ENCODE measurements around the gene RTN4RL1. TPM values are rescaled to one million over a fixed set of nuclear protein-coding genes. Genes with fewer than 3 reads are reported as not detected.

The RTN4RL1 gene
- total and polyA plus RNA-seq, 12 donors, result 1.3 to 9.4 (median 6.1) TPM

DNA sequence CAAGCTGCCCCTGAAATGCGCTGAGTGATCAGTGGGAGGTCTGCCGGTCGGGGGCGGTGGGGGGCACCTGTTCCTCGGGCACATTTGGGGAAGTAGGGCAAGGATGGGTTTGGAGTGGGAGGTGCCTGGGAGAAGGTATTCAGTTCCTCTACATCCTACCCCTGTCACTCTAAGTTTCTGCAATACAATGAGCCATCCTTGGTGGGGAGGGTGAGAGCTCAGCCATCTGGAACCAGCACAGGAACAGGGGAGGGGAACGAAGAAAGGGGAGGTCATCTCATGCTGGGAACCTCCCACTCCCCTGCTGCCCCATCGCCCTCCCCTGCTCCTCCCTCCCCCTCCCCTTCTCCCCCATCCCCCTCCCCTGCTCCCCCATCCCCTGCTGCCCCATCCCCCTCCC, 9.0 kb upstream of the RTN4RL1 start:
- intact Hi-C loops (cut with DNase I), result no loop called here
- Histone ChIP-seq H3K4me1 (replicated peaks in 1 of 2) (peaks cover 4 to 7% of the 10 kb centered on the region in 2 donors), H3K27ac (no peak overlapping the region), H3K4me3 (no peak overlapping the region), H3K27me3 (no peaks in the 10 kb centered on the region), H3K36me3 (replicated peaks in 1 of 2) (peaks cover 0 to 30% of the 10 kb centered on the region in 2 donors), H3K9me3 (replicated peaks in 1 of 3) (no peaks in the 10 kb centered on the region)
- TF ChIP-seq POLR2A (IDR thresholded peaks at IDR 0.05) (no peak), CTCF (IDR thresholded peaks at IDR 0.05) (no peak)
- WGBS, 4 donors, result 79 to 92% (median 79%) methylated on average over 5 to 7 of the region's 7 CpGs; no CpG with 5 or more reads in 1 of the 4 donors
- no peak for DNase-seq

DNA sequence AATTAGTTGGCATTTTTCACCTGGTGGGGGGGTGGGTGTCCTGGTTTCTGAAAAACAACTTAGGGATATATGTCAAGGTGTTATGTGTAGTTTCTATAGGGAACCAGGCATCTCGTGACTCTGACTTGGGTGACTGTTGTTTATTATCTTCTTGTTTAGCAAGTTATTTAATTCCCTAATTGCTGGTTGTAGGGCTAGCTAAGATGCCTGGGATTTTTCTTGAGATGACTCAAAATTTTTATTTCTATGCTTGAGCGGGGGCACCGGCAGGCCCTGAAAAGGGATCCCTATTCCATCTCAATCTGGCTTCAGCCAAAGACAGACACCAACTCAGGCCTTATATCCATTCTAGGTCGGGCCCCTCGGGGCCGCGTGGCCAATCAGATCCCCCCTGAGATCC, 8.0 kb upstream of the RTN4RL1 start:
- peaks cover 0 to 30% of the 10 kb centered on the region in 2 donors for H3K36me3 ChIP-seq (replicated peaks in 1 of 2)
- H3K9me3 ChIP-seq (replicated peaks in 1 of 3), result no peaks in the 10 kb centered on the region
- no peak for DNase-seq
- 90 to 93% (median 91%) methylated on average over 5 to 7 of the region's 7 CpGs for WGBS, 4 donors
- H3K4me3 ChIP-seq, result no peak overlapping the region
- TF ChIP-seq POLR2A (IDR thresholded peaks at IDR 0.05), result no peak
- TF ChIP-seq CTCF (IDR thresholded peaks at IDR 0.05), result no peak
- peaks cover 4 to 7% of the 10 kb centered on the region in 2 donors for H3K4me1 ChIP-seq (replicated peaks in 1 of 2)
- no peak overlapping the region for H3K27ac ChIP-seq
- intact Hi-C loops (cut with DNase I), result no loop called here
- no peaks in the 10 kb centered on the region for H3K27me3 ChIP-seq

DNA sequence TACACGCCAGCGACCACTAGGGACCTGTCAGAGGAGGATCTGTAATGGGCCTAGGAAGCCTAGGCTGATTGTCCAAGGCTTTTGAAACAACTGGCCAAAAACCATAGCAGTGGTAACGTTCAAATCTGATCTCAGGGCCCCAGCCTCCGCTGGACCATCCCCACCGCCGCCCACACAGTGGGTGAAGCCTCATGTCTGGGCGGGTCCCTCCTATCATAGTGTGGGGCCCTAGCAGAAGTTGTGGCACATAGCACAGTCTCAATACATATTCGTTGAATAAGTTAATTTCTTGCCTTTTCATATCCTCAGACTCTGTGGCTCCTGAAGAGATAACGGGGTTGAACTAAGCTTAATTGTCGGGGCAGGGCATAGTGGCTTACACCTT, 5.6 kb upstream of the RTN4RL1 start:
- H3K27ac ChIP-seq, result peak overlapping the region in 3 of 5 donors; percentile 58 to 81 (median 80)
- peaks cover 7 to 20% of the 10 kb centered on the region in 2 donors for H3K4me1 ChIP-seq (replicated peaks in 1 of 2)
- intact Hi-C loops (cut with DNase I), result loop anchor here in 1 of 2 donors (2.0 kb wide), 1 partner anchor 122 kb away; no protein-coding TSS in a partner anchor
- DNase-seq, result peak in 5 of 7 donors; percentile 56 to 72 (median 64)
- WGBS, 4 donors, result 17 to 26% (median 18%) methylated on average over 8 to 10 of the region's 10 CpGs
- peaks cover 0 to 9% of the 10 kb centered on the region in 2 donors for H3K36me3 ChIP-seq (replicated peaks in 1 of 2)
- no peaks in the 10 kb centered on the region for H3K27me3 ChIP-seq
- H3K9me3 ChIP-seq (replicated peaks in 1 of 3), result no peaks in the 10 kb centered on the region
- TF ChIP-seq POLR2A (IDR thresholded peaks at IDR 0.05) (no peak), CTCF (IDR thresholded peaks at IDR 0.05) (peak in 3 of 6 experiments; percentile 26 to 40 (median 38))
- peak overlapping the region; percentile 67 to 99 (median 91) for H3K4me3 ChIP-seq

DNA sequence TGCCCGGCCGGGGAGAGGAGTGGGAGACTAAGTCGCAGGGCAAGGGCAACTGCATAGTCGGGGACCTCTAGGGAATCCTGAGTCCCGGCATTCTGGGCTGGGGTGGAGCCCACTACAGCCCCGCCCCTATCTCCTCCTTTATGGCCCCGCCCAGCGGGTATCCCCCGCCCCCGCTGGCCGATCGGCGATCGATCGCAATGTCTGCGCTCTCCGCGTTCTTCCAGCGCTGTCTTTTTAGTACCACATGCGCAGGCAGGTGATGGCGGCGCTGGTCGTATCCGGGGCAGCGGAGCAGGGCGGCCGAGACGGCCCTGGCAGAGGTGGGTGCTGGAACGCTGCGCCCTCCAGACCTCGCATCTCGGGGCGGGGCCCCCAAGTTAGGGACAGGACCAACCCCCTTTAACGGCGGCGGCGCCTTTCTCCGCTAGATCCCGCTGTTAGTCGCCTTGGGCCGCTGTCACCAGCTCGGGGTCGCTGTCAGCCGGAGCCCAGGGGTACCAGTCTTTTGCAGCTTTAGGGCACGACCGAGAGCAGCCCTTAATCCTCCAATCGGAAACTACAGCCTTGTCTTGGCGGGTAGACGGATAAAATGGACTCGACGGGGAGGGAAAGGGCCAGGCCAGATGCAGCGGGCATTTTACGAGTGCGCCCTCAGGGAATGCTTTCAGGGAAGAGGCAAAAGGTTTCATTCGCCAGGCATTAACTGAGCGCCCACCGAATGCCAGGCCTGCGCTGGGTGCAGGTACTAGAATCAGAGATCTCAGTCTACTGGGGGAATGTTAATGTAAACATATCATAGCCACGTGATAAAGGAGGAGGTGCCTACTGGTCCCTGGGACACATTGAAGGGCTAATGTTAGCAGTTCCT, 5.0 kb upstream of the RTN4RL1 start, which contains the start of gene DPH1:
Gene DPH1, plus strand, starts transcription at position 243 of the 868 bp plus-strand sequence. Its CDS starts 17 bp downstream, at position 260.
- DNase-seq, result peak; percentile 90 to 94 (median 93)
- no peaks in the 10 kb centered on the region for H3K9me3 ChIP-seq (replicated peaks in 1 of 3)
- H3K36me3 ChIP-seq (replicated peaks in 1 of 2), result peaks cover 0 to 7% of the 10 kb centered on the region in 2 donors
- TF ChIP-seq CTCF (IDR thresholded peaks at IDR 0.05), result peak in 1 of 6 experiments; percentile 49
- peak; percentile 12 to 63 for TF ChIP-seq POLR2A (IDR thresholded peaks at IDR 0.05)
- intact Hi-C loops (cut with DNase I), result loop anchor here (2.0 to 5.0 kb wide), 2 partner anchors 121 to 123 kb away; no protein-coding TSS in a partner anchor
- peaks cover 7 to 25% of the 10 kb centered on the region in 2 donors for H3K4me1 ChIP-seq (replicated peaks in 1 of 2)
- peak within 1 kb of the TSS; percentile 67 to 99 (median 91) for H3K4me3 ChIP-seq
- H3K27me3 ChIP-seq, result no peaks in the 10 kb centered on the region
- 1 to 4% (median 1%) methylated on average over 26 to 59 of the region's 59 CpGs for WGBS, 4 donors
- H3K27ac ChIP-seq, result peak within 1 kb of the TSS in 4 of 5 donors; percentile 11 to 81 (median 69)
